ENCODE measurements around the gene SLIT3.

SLIT3 gene

DNA sequence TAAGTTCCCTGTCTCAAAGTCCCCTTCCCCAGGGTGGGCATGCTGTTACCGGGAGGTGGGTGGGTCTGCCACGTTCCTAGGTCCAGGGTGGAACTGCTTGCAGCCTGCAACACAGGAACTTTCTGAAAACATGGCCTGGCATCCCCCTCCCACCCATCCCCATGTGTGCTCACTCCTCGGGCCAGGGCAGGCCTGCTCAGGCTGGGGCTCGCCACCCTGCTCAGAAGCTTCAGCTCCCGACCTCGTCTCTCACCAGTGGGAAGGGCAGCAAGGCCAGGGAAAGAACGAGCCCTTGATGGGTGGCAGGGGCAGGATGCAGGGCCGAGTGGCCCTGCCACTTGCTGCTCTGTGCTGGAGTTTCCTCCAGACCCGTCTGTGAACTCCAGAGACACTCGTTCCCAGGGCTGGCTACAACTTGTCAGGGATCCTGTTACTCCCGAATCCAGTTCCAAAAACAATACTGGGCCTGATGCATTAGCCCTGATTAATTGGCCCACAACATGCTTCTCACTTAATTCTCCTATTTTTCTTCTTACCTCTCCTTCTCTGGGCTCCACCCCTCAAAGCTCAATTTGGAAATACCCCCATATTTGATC is 197.3 kb downstream of the SLIT3 start:
- no peak for DNase-seq (ENCODE audit: low spot score)

GRCh38 chr5:169101966-169102365 is 199.0 kb downstream of the SLIT3 start:
- no peak for DNase-seq (ENCODE audit: low spot score)

DNA sequence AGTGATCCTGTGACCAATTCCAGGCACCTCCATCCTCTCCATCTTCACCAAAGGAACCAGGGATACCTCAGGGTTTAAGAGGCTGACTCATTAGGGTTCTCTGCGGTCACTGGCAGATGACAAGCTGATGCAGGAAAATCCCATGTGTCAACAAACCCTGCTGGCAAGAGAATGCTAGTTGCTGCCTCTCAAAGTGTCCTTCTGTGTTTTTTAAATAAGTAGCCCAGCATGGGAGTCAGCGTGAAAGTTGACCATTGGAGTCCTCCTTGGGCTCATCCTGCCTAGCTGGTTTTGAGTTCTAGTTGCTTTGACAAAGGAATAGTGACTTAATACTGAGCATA is 200.2 kb downstream of the SLIT3 start:
- no peak for DNase-seq (ENCODE audit: low spot score)

DNA sequence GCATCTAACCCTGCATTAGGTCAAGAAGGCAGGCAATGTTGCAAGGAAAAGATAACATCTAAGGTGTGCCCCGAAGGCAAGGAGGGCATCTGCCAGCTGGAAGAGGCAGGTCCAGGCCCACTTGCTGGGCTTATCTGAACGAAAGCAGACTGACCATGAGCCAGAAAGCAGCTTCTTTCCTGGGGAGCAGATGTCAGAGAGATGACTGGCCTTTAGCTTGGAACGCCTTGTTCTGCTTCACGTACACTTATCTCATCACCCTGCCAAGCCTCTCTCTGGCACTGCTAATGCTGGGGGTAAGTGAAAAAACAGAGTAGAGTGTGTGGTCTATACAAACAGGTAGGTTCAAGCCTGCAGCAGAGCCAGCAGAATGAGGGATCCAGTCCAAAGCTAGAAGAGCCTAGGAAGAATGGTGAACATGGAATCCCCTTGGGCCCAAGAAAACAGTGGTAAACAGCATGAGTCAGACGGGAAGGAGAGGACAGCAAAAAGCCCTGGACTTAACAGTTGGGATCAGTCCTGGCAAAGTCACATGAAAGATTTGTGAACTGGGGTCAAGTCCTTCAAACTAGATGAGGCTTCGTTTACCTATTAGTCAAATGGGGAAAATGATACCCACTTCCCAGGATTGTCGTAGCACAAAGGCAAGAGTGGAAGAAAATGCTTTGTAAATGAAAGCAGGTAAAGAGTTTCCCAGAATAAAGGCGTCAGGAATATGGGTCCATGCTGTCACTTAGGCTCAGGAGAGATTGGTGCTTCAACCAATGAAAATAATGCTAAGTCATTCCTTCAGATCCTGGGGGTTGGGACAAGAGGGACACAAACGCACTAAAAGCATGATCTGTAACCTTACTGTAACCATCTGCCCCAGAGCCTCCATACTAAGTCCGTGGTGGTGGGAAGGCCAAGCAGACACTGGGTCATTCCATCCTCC is 200.9 kb downstream of the SLIT3 start:
- no peak for DNase-seq (ENCODE audit: low spot score)

DNA sequence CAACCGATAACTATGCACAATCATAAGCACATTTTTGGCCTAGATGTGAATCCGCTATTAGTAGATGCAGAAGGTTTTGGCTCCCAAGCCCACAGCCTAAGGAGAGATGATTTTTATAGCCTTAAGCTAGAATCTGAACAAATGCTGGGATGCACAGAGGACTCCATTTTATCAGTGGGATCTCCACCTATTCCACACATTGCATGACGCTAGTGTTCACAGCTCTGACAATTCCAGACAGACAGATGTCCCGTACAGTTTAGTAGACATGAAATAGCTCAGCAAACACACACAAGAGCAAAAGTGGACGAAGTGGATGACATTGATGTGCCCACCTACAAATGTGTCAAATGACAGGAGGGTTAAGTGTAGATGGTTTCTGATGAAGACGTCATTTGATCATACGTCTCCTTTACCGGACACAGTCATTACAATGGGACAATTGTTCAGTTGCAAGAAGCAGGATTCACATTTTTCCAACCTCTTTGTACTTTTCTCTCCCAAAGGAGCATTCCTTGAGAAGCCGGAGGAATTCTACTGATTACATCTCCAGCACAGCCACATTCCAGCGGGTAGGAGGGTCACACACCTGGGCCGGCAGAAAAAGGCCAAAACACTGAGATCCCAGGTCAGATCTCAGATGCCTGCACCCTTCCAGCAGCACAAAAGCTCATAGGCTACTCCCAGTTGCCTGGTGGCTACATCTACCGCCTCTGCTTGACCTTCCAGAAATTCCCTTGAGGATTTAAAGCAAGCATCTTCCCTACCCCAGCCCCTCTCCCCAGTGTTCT is 202.4 kb downstream of the SLIT3 start:
- no peak for DNase-seq (ENCODE audit: low spot score)

GRCh38 chr5:169097374-169098326 is 203.3 kb downstream of the SLIT3 start:
- DNase-seq (ENCODE audit: low spot score): no peak

DNA sequence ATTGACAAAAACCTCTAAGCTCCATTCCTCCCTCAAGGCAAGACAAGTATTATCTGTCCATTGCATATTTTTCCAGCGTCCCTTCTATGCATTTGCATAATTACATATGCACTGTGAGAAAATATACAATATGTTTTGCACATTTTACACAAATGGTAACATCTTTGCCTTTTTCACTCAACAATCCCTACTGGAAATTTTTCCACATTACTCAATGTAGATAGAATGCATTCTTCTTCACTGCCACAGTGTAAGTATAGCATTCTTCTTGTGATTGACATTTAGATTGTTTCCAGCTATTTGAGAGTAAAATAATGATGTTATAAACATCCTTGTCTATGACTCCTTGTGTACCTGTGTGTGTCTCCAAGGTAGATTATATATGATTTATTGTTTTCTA is 205.0 kb downstream of the SLIT3 start:
- DNase-seq (ENCODE audit: low spot score): no peak

DNA sequence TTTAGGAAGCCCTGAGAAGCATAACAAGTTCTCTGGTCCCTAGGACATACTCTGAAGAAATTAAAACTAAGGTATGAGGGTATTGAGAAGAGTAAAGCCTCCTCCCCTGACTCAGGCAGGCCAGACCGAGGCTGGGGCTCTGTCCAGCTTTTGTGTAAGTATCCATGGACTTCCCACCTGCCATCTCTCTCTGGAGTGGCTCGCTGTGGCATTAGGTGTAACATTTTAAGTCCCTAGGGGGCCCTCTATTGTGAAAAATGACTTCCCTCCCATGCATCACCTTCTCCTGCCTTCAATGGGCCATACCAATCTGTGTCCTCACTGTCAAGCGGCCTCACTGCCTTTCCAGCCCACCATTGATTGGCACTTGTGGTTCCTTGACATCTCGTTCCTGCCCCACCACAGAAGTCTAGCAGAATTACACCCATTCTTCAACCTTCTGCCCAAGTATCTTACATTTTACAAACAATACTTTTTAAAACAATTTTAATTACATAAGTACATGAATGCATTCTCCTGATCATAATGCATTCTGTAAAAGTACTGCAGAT is 205.5 kb downstream of the SLIT3 start:
- DNase-seq (ENCODE audit: low spot score): no peak

DNA sequence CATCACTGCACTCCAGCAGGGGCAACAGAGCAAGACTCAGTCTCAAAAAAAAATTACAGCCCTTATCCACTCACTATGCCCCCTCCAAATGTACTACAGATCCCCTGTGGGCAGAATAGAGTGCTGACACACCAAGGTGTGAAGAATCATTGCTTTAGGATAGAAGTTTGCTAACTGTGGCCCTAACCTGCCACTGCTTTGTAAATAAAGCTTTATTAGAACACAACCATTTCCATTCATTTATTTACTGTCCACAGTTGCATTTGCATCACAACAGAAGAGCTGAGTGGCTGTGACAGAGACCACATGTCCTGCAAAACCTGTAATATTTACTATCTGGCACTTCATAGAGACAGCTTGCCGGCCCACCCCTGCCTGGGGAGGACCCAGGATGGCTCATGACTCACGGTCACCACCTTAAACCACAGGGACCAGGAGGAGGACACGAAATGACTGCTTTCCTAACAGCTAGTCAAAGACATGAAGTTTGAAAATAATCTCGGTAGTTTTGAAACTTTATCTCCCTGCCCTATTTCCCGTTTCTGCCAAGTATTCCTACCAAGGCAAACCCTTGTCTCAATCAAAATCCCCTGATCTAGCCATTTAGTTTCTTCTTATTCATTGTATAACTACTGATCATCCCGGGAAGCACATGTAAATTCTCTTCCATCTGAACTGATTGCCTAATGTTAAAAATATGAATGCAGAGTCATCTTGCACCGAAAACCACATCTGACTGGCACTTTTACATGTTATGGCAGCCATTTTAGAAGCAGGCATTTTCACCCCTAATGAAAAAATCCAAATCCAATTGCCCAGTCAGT is 206.1 kb downstream of the SLIT3 start:
- no peak for DNase-seq (ENCODE audit: low spot score)

GRCh38 chr5:169091396-169091980 is 209.5 kb downstream of the SLIT3 start:
- no peak for DNase-seq (ENCODE audit: low spot score)

- DNase-seq (ENCODE audit: low spot score): no peak
Measured at GRCh38 chr5:169089343-169089742, 211.6 kb downstream of the SLIT3 start.

GRCh38 chr5:169088028-169088725 is 212.8 kb downstream of the SLIT3 start:
- DNase-seq (ENCODE audit: low spot score): no peak

- DNase-seq (ENCODE audit: low spot score): no peak
Measured at GRCh38 chr5:169085636-169086035, 215.3 kb downstream of the SLIT3 start.

GRCh38 chr5:169085212-169085611 is 215.7 kb downstream of the SLIT3 start:
- no peak for DNase-seq (ENCODE audit: low spot score)

DNA sequence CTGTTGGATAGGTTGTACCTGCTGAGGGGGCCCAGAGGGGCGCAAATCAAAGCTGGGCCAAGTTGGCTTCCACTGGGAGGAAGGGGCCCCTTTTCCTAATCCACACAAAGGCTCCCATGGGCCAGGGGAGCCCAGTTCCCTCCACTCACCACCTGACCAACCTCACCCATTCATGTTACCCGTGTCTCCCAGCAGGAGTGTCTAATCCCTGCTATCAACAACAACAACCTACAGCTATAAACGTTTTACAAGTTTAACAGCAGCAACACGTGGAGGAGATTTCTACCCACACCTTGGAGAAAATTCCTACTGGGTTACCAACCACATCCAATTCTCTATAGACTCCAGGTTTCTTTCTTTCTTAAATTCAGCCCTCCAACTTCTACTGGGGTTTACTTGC is 216.2 kb downstream of the SLIT3 start:
- DNase-seq (ENCODE audit: low spot score): no peak

DNA sequence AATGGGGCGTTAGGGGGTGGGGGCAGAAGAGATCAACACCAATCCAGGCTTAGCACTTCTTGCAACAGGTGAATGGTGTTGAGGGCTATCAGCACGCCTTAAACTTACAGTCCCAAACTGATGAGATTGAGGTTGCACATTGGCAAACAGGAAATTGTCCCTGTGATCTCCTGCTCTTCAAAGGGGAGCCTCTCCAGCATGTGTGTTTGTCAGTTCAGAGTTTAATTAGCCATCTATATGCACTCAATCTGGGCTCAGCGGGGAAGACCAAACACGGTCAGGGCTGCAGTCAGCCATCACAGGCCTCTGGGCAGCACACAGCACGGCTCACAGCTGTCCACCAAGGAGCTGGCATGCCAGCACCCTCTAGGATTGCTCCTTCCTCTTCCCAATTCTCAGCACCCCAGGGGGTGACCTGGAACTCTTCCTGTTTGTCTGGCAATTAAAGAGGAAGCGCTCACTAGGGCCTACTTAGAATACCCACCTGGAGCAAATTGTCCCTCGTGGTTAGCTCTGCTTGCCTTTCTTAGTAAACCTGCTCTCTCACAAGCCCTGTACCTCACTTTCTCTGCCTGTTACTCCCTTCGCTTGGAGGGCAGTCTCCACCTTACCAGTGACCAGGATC is 217.4 kb downstream of the SLIT3 start:
- no peak for DNase-seq (ENCODE audit: low spot score)

GRCh38 chr5:169081000-169081724 is 219.8 kb downstream of the SLIT3 start:
- DNase-seq (ENCODE audit: low spot score): no peak

GRCh38 chr5:169080448-169080911 is 220.5 kb downstream of the SLIT3 start:
- no peak for DNase-seq (ENCODE audit: low spot score)
